Liver (tissue), 3 donors: ENCODE results near the gene PIGN.

Experiments used
- EGR1 ChIP-seq, 2 donors: IDR thresholded peaks; 2 replicates each; pipeline ENCODE4 v1.6.1; 2016 to 2018; ENCODE audit warnings: antibody characterized with exemption in 2 of 2, low read depth in 2 of 2
- GABPA ChIP-seq, 2 donors: IDR thresholded peaks in 1 of 2; conservative IDR thresholded peaks in 1 of 2; 2 replicates each; pipeline ENCODE4 v1.6.1; 2016; ENCODE audit warnings: antibody characterized with exemption in 2 of 2, mild to moderate bottlenecking in 1 of 2, moderate library complexity in 1 of 2
- JUND ChIP-seq, 2 donors: IDR thresholded peaks; 2 replicates each; pipeline ENCODE4 v1.6.1; 2016; ENCODE audit warnings: antibody characterized with exemption in 2 of 2
- RAD21 ChIP-seq, 2 donors: IDR thresholded peaks; 2 replicates each; pipeline ENCODE4 v1.6.1; 2016; ENCODE audit warnings: antibody characterized with exemption in 2 of 2, mild to moderate bottlenecking in 2 of 2
- RXRA ChIP-seq, 2 donors: IDR thresholded peaks; 2 replicates each; pipeline ENCODE4 v1.6.1; 2017 to 2018; ENCODE audit warnings: antibody characterized with exemption in 2 of 2, mild to moderate bottlenecking in 1 of 2
- TF ChIP-seq, protein P1 (sequence below): fragments of 150-350 bp; IDR thresholded peaks from 2 replicates; pipeline ENCODE4 v1.5.1; 2017; ENCODE audit warnings: improper control_type of control experiment, low read depth, low read length; ENCODE audit not compliant: missing input control
- TF ChIP-seq, protein P2 (sequence below): IDR thresholded peaks from 2 replicates; pipeline ENCODE4 v1.6.1; 2016; ENCODE audit warnings: antibody characterized with exemption
- donor health status: healthy.
- donor health status: healthy.

DNA sequence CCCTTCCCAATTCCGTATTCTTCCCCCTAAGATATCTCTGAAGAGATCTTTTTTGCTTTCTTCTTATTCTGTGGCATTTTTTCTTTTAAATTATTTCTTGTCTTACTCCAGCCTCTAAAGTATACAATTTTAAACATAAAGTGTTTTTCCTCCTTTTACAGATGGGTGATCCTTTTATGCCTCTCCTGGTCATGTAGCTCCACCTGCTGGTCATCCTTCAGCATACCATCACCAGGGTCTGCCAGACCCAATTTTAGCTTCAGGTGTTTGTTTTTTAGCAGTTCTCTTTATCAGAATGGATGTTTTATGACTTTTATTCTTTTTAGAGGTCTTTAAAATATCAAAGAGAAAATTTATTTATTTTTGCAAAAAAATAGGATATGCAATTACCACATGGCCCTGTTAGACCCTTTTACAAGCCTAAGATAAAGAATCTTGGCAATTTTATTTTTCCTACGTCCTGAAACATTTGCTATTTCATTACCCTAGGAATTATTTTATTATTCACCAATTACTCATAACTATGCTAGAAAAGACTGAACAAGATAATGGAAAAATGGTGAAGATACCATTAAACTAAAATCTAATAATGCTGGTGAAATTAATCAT, 55.5 kb downstream of the PIGN start:
- TF ChIP-seq RAD21 (IDR thresholded peaks at IDR 0.05) (peak; percentile 98 to 99), JUND (IDR thresholded peaks at IDR 0.05) (no peak), GABPA (IDR thresholded peaks at IDR 0.05 in 1 of 2, conservative IDR thresholded peaks at IDR 0.05 in 1 of 2) (no peak), EGR1 (IDR thresholded peaks at IDR 0.05; ENCODE audit: low read depth in 2 of 2) (no peak), RXRA (IDR thresholded peaks at IDR 0.05) (no peak)
- TF ChIP-seq, protein P1, sequence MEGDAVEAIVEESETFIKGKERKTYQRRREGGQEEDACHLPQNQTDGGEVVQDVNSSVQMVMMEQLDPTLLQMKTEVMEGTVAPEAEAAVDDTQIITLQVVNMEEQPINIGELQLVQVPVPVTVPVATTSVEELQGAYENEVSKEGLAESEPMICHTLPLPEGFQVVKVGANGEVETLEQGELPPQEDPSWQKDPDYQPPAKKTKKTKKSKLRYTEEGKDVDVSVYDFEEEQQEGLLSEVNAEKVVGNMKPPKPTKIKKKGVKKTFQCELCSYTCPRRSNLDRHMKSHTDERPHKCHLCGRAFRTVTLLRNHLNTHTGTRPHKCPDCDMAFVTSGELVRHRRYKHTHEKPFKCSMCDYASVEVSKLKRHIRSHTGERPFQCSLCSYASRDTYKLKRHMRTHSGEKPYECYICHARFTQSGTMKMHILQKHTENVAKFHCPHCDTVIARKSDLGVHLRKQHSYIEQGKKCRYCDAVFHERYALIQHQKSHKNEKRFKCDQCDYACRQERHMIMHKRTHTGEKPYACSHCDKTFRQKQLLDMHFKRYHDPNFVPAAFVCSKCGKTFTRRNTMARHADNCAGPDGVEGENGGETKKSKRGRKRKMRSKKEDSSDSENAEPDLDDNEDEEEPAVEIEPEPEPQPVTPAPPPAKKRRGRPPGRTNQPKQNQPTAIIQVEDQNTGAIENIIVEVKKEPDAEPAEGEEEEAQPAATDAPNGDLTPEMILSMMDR, result peak; percentile 96
- TF ChIP-seq, protein P2, sequence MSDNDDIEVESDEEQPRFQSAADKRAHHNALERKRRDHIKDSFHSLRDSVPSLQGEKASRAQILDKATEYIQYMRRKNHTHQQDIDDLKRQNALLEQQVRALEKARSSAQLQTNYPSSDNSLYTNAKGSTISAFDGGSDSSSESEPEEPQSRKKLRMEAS, result no peak
